GM18507 (cell line): ENCODE measurements around the gene TOP1.

ENCODE experiments used
- DNase-seq: peaks from one replicate; pipeline ENCODE4 v3.0.0; 2011; ENCODE audit warnings: low read depth; ENCODE audit not compliant: insufficient read length; ENCODE audit errors: extremely low spot score
- FAIRE-seq: peaks from 2 replicates; lab custom pipeline; 2011; peaks lifted over from hg19 to GRCh38; lab: Jason Lieb, UNC

The TOP1 gene

DNA sequence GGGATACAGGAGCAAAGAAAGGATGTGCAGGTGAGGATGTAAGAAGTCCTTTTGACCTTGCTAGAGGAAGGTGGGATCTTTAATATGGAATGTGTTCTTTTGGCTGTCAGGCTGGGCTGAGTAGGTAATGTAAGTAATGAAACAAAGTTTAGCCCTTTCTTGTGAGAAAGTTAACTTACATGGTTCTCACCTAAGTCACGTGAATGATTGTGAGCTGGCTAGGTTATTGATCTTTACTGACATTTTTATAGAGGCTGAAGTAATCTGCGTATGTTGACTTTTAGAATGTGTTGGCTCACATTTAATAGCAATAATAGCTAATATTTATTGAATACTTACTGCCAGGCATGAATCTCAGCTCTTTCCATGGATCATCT, 2.6 kb downstream of the TOP1 start:
- FAIRE-seq (no peak), DNase-seq (no peak)

DNA sequence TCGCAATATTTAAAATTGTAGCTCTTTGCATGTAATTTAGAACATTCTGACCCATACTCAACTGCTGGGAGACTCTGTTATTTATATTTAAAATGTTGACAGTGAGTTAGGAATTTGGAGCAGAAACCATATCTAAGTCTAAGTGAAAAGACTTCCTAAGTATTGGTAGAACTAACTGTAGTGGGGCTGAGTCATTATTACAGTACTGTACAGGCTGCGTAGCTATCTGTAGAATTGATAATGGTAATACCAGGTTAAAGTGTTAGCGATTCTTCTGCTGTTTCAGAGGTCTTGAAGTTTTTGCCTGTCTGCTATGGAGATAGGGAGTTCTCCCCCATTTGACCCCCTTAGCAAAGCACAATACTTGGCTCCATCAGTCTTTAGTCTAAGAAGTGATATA, 3.6 kb downstream of the TOP1 start:
- FAIRE-seq (no peak), DNase-seq (no peak)

DNA sequence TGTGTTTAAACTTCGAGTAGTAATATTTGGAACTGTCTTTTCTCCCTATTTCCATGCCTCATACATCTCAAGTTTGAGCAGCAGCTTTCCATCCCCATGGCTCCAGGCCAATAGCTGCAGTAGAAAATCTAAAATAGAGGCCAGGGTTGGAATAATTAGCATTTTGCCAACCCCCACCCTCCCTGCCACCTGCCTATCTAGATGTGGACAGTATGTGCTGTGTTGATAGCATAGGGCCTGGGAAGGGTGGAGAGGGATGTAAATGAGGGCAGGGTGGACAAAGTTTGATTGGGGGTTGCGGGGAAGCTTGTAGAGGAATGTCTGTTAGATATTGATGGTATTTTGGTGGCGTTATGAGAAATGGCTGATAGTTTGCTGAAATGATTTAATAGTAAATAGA, 5.6 kb downstream of the TOP1 start:
- no peak for FAIRE-seq

GRCh38 chr20:41035207-41035606, 6.6 kb downstream of the TOP1 start:
- FAIRE-seq (no peak), DNase-seq (no peak)

More for the DNA sequence above, 5.6 kb downstream of the TOP1 start:
- no peak for DNase-seq

DNA sequence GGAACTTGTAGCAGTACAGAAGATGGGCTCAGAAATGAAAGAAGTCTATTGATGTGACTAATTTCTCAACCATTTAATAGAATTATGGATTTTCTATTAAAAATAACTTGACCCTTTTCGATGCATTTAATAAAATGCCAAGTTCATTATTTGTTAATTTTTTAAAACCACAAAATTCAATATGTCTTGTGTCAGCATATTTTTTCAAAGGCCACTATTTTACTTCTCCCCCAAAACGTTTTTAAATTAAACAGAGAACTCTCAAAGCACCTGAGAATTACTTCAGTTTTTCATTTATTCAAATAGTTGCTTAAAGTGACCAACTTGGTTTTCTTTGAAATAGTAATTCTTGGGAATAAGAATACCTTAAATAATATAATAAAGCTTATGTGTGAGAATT, 8.6 kb downstream of the TOP1 start:
- no peak for FAIRE-seq
- DNase-seq: no peak

DNA sequence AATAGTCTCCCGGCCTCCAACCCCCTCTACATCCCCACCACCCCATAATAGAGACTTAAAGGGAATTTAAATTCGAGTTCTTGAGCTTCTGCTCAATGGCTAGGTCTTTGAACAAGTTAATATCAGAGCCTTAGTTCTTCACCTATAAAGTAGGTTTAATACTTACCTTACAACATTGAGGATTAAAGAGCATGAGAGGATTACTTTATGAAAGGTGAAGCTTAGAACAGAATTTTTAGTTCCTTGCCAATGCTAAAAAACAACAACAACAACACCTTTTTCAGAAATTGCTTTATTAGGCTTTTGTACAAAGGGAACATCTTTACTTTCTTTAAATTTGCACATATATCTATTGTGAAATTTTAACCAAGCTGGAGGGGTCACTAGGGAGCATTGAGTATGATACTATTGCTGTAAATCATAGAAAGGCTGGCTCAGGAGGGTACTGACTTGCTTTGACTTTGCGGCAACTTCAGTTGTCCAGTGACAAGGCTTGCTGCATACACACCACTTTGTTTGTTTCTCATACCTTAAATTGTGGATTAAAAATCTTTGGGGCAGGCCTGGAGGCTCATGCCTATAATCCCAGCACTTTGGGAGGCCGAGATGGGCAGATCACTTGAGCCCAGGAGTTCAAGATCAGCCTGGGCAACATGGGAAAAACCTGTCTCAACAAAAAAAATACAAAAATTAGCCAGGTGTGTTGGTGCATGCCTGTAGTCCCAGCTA, 9.7 kb downstream of the TOP1 start:
- no peak for DNase-seq
- no peak for FAIRE-seq

- FAIRE-seq: peak; percentile 49
- no peak for DNase-seq
These were observed 10.3 kb downstream of the TOP1 start for GRCh38 chr20:41038878-41039404.

DNA sequence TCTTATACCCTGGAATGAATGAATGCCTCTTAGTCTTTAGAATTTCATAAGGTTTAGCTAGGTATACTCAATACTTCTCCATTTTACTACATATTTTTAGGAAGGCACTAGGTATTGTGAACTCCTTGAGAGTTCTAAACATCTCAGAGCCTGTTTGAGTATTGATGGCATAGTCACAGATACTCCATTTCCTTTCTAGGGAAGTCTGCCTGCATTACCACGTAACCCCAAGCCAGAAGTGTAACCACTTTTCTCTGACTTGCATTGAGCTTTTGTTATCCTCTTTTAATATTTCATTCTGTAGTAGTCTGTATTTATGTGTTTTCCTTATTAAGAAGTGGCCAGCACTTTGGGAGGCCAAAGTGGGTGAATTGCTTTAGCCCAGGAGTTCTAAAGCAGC, 12.2 kb downstream of the TOP1 start:
- DNase-seq (no peak), FAIRE-seq (no peak)

- DNase-seq (no peak), FAIRE-seq (no peak)
These were observed 13.1 kb downstream of the TOP1 start for GRCh38 chr20:41041693-41042092.

DNA sequence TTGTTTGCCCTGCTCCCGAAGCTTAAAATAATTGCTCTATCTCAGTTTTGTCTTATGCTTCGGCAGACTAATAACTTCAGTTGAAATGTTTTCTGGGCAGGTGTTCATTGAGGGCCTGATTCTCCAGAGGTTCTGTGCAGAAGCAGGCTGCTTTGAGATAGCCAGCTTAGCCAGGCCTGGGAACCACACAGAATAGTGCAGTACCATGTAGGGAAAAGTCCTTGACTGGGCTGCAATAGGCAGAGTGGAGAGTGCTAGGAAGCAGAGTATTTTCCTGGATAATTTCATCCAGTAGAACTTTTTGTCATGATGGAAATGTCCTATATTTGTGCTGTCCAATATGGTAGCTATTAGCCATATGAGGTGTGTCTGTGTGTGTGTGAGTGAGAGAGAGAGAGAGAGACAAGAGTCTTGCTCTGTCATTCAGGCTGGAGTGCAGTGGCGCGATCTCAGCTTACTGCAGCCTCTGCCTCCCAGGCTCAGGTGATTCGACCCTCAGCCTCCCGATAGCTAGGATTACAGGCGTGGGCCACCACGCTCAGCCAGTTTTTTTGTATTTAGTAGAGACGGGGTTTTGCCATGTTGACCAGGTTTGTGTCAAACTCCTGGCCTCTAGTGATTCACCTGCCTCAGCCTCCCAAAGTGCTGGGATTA, 15.9 kb downstream of the TOP1 start:
- no peak for DNase-seq
- FAIRE-seq: no peak

- DNase-seq (no peak), FAIRE-seq (no peak)
These were observed 17.0 kb downstream of the TOP1 start for GRCh38 chr20:41045671-41046070.

GRCh38 chr20:41046716-41047115, 18.1 kb downstream of the TOP1 start:
- FAIRE-seq: no peak
- DNase-seq: no peak

- no peak for FAIRE-seq
- DNase-seq: no peak
These were observed 18.8 kb downstream of the TOP1 start for GRCh38 chr20:41047279-41047974.

GRCh38 chr20:41047975-41048305, 19.3 kb downstream of the TOP1 start:
- no peak for DNase-seq
- no peak for FAIRE-seq

GRCh38 chr20:41048461-41049301, 20.1 kb downstream of the TOP1 start:
- no peak for DNase-seq
- no peak for FAIRE-seq

GRCh38 chr20:41049451-41049850, 20.8 kb downstream of the TOP1 start:
- FAIRE-seq (no peak), DNase-seq (no peak)

- DNase-seq (no peak), FAIRE-seq (no peak)
These were observed 21.9 kb downstream of the TOP1 start for GRCh38 chr20:41050361-41051008.

DNA sequence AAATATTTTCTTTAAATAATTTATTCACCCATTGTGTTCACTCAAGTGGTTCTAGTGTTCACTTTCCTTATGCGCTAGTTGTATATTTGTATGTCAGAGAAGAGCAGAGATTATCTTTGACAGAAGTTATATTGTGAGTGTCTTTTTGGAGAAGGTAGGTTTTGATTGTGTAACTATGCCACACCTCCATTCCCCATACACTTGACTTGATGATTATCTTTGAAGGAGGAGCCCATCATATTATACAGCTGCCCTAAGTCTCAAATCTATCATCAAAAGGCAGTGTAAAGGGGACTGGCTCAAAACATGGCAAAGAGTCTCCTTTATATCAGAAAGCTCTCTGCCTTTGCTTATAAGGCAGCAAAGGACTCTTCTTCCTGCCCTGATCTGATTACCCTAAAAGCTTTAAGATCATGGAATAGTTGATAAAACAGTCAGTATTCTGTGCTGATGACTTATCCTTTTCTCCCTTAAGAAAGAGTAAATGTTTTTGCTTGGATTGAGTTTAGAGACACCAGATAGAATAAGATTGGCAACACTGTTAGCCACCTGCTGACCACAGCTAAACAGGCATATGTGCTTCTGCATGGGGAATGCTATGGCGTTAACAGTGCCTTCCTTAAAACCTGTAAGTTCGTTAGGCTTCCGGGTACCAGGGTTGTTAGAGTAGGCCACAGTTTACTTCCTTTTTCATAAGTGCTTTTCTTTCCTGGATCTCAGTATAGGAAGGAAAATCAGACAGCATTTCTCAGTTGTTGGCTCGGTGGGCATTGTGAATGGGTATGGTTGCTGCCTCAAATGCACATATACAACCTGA, 22.6 kb downstream of the TOP1 start:
- FAIRE-seq: no peak

More for the DNA sequence above, 22.6 kb downstream of the TOP1 start:
- no peak for DNase-seq
